Measurements from ENCODE around the gene SMCO4. TPM values are rescaled to one million over a fixed set of nuclear protein-coding genes. Genes with fewer than 3 reads are reported as not detected.
"Not testable (repeated sequence)": the region's sequence is repeated elsewhere in the genome, so short reads cannot be mapped to it uniquely, and the experiment has no call there.

The SMCO4 gene
- total RNA-seq, result 10 to 100 TPM; 31.8 to 95.6 (median 59.8) TPM
- 69.9 TPM for polyA plus RNA-seq
- long read RNA-seq, donor 1, transcript SMCO4-201 (3 exons, 1,104 nt), result major isoform, 42 of 72 reads
- long read RNA-seq, donor 1, partial matches to known transcripts, result 0 of 72 reads
- long read RNA-seq, donor 1, other reads (novel, unspliced or antisense), result 30 of 72 reads
- long read RNA-seq, donor 2, transcript SMCO4-201 (3 exons, 1,104 nt), result major isoform, 17 of 32 reads
- long read RNA-seq, donor 2, partial matches to known transcripts, result 1 of 32 reads
- long read RNA-seq, donor 2, other reads (novel, unspliced or antisense), result 14 of 32 reads
- long read RNA-seq, donor 3, transcript SMCO4-201 (3 exons, 1,104 nt), result major isoform, 16 of 21 reads
- long read RNA-seq, donor 3, partial matches to known transcripts, result 1 of 21 reads
- long read RNA-seq, donor 3, other reads (novel, unspliced or antisense), result 4 of 21 reads
- long read RNA-seq, donor 4, transcript SMCO4-201 (3 exons, 1,104 nt), result major isoform, 25 of 47 reads
- long read RNA-seq, donor 4, partial matches to known transcripts, result 0 of 47 reads
- long read RNA-seq, donor 4, other reads (novel, unspliced or antisense), result 21 of 47 reads

GRCh38 chr11:93543292-93543977 is at the start of gene SMCO4:
Gene SMCO4 (minus strand): TSS chr11:93543391. CDS start chr11:93479189, 64,202 bp downstream.
- H3K27ac ChIP-seq (ENCODE audit: low read length), result peak within 1 kb of the TSS; percentile 76
- H3K4me3 ChIP-seq (ENCODE audit: low read length), result peak within 1 kb of the TSS; percentile 79
- intact Hi-C loops (cut with DNase I), result loop anchor here in 3 of 4 donors (2.0 to 10.0 kb wide), 4 partner anchors 59 to 309 kb away; no protein-coding TSS in a partner anchor
- H3K9me3 ChIP-seq (ENCODE audit: control insufficient read depth, low read length), result peaks cover 2% of the 10 kb centered on the region
- peaks cover 3% of the 10 kb centered on the region for H3K4me1 ChIP-seq (ENCODE audit: control insufficient read depth, insufficient read depth, low read length)
- ATAC-seq, result peak; percentile 95
- peak; percentile 90 to 96 (median 94) for DNase-seq
- 4% methylated on average over 59 of the region's 59 CpGs for WGBS
- H3K27me3 ChIP-seq (ENCODE audit: control insufficient read depth, insufficient read depth), result no peaks in the 10 kb centered on the region

GRCh38 chr11:93591247-93591898 is 48.2 kb upstream of the SMCO4 start:
- no peaks in the 10 kb centered on the region for H3K9me3 ChIP-seq (ENCODE audit: control insufficient read depth, low read length)
- ATAC-seq (no peak), DNase-seq (no peak)
- H3K4me3 ChIP-seq (ENCODE audit: low read length), result no peak overlapping the region
- H3K27me3 ChIP-seq (ENCODE audit: control insufficient read depth, insufficient read depth), result no peaks in the 10 kb centered on the region
- intact Hi-C loops (cut with DNase I), result no loop called here
- 86% methylated on average over 6 of the region's 6 CpGs for WGBS
- H3K4me1 ChIP-seq (ENCODE audit: control insufficient read depth, insufficient read depth, low read length), result no peaks in the 10 kb centered on the region
- no peak overlapping the region for H3K27ac ChIP-seq (ENCODE audit: low read length)

- no peaks in the 10 kb centered on the region for H3K27me3 ChIP-seq (ENCODE audit: control insufficient read depth, insufficient read depth)
- DNase-seq (no peak), ATAC-seq (no peak)
- intact Hi-C loops (cut with DNase I), result no loop called here
- H3K4me3 ChIP-seq (ENCODE audit: low read length), result no peak overlapping the region
- no peaks in the 10 kb centered on the region for H3K4me1 ChIP-seq (ENCODE audit: control insufficient read depth, insufficient read depth, low read length)
- H3K27ac ChIP-seq (ENCODE audit: low read length), result no peak overlapping the region
- WGBS, result 88% methylated on average over 1 of the region's 1 CpG
- H3K9me3 ChIP-seq (ENCODE audit: control insufficient read depth, low read length), result no peaks in the 10 kb centered on the region
Observed at GRCh38 chr11:93589347-93589746, 46.2 kb upstream of the SMCO4 start.

GRCh38 chr11:93587858-93588581 is 44.8 kb upstream of the SMCO4 start:
- intact Hi-C loops (cut with DNase I), result no loop called here
- Histone ChIP-seq H3K27me3 (ENCODE audit: control insufficient read depth, insufficient read depth) (no peaks in the 10 kb centered on the region), H3K4me1 (ENCODE audit: control insufficient read depth, insufficient read depth, low read length) (no peaks in the 10 kb centered on the region), H3K27ac (ENCODE audit: low read length) (no peak overlapping the region), H3K4me3 (ENCODE audit: low read length) (no peak overlapping the region), H3K9me3 (ENCODE audit: control insufficient read depth, low read length) (no peaks in the 10 kb centered on the region)
- no peak for ATAC-seq
- DNase-seq, result no peak
- 65% methylated on average over 8 of the region's 8 CpGs for WGBS

- H3K27ac ChIP-seq (ENCODE audit: low read length); H3K9me3 ChIP-seq (ENCODE audit: control insufficient read depth, low read length); H3K4me1 ChIP-seq (ENCODE audit: control insufficient read depth, insufficient read depth, low read length); H3K27me3 ChIP-seq (ENCODE audit: control insufficient read depth, insufficient read depth); ATAC-seq; intact Hi-C loops (cut with DNase I); H3K4me3 ChIP-seq (ENCODE audit: low read length); DNase-seq: not testable (repeated sequence)
- WGBS, result 88% methylated on average over 1 of the region's 1 CpG
Observed at GRCh38 chr11:93587425-93587824, 44.2 kb upstream of the SMCO4 start.

- ATAC-seq (no peak), DNase-seq (no peak)
- H3K9me3 ChIP-seq (ENCODE audit: control insufficient read depth, low read length), result no peaks in the 10 kb centered on the region
- intact Hi-C loops (cut with DNase I), result no loop called here
- no peaks in the 10 kb centered on the region for H3K27me3 ChIP-seq (ENCODE audit: control insufficient read depth, insufficient read depth)
- no peaks in the 10 kb centered on the region for H3K4me1 ChIP-seq (ENCODE audit: control insufficient read depth, insufficient read depth, low read length)
- H3K27ac ChIP-seq (ENCODE audit: low read length), result no peak overlapping the region
- no peak overlapping the region for H3K4me3 ChIP-seq (ENCODE audit: low read length)
Observed at GRCh38 chr11:93585758-93586157, 42.6 kb upstream of the SMCO4 start.

- Histone ChIP-seq H3K27ac (ENCODE audit: low read length) (no peak overlapping the region), H3K4me1 (ENCODE audit: control insufficient read depth, insufficient read depth, low read length) (no peaks in the 10 kb centered on the region), H3K27me3 (ENCODE audit: control insufficient read depth, insufficient read depth) (no peaks in the 10 kb centered on the region), H3K4me3 (ENCODE audit: low read length) (no peak overlapping the region), H3K9me3 (ENCODE audit: control insufficient read depth, low read length) (no peaks in the 10 kb centered on the region)
- ATAC-seq, result no peak
- intact Hi-C loops (cut with DNase I), result no loop called here
- DNase-seq, result no peak
Observed at GRCh38 chr11:93583490-93583889, 40.3 kb upstream of the SMCO4 start.

GRCh38 chr11:93579187-93579751 is 36.1 kb upstream of the SMCO4 start:
- DNase-seq, result no peak

GRCh38 chr11:93577286-93577685 is 34.1 kb upstream of the SMCO4 start:
- Histone ChIP-seq H3K27me3 (ENCODE audit: control insufficient read depth, insufficient read depth) (no peaks in the 10 kb centered on the region), H3K27ac (ENCODE audit: low read length) (no peak overlapping the region), H3K9me3 (ENCODE audit: control insufficient read depth, low read length) (no peaks in the 10 kb centered on the region), H3K4me1 (ENCODE audit: control insufficient read depth, insufficient read depth, low read length) (no peaks in the 10 kb centered on the region), H3K4me3 (ENCODE audit: low read length) (no peak overlapping the region)
- intact Hi-C loops (cut with DNase I), result no loop called here
- no peak for ATAC-seq
- no peak for DNase-seq
- 95% methylated on average over 1 of the region's 1 CpG for WGBS

More at GRCh38 chr11:93579187-93579751, 36.1 kb upstream of the SMCO4 start:
- ATAC-seq, result no peak
- Histone ChIP-seq H3K9me3 (ENCODE audit: control insufficient read depth, low read length) (no peaks in the 10 kb centered on the region), H3K4me1 (ENCODE audit: control insufficient read depth, insufficient read depth, low read length) (no peaks in the 10 kb centered on the region), H3K27ac (ENCODE audit: low read length) (no peak overlapping the region), H3K4me3 (ENCODE audit: low read length) (no peak overlapping the region), H3K27me3 (ENCODE audit: control insufficient read depth, insufficient read depth) (no peaks in the 10 kb centered on the region)
- intact Hi-C loops (cut with DNase I), result no loop called here
- WGBS, result over 99% methylated on average over 2 of the region's 2 CpGs

- H3K27ac ChIP-seq (ENCODE audit: low read length); intact Hi-C loops (cut with DNase I); H3K4me1 ChIP-seq (ENCODE audit: control insufficient read depth, insufficient read depth, low read length); H3K9me3 ChIP-seq (ENCODE audit: control insufficient read depth, low read length); H3K27me3 ChIP-seq (ENCODE audit: control insufficient read depth, insufficient read depth); ATAC-seq; H3K4me3 ChIP-seq (ENCODE audit: low read length): not testable (repeated sequence)
- WGBS, result 81% methylated on average over 4 of the region's 4 CpGs
- peak in 1 of 3 donors; percentile 14 for DNase-seq
Observed at GRCh38 chr11:93576870-93577269, 33.7 kb upstream of the SMCO4 start.
